Testis (tissue), 3 donors: Measurements from ENCODE around the gene WDR11. TPM values are rescaled to one million over a fixed set of nuclear protein-coding genes. Genes with fewer than 3 reads are reported as not detected.

Experiments
- DNase-seq: peaks from one replicate; pipeline ENCODE4 v3.0.0-alpha.2; 2019
- H3K27ac ChIP-seq, 2 donors: fragments of 200-600 bp; sonication (generic); one replicate each; pipeline ENCODE4 v1.5.1; 2019
- H3K27me3 ChIP-seq: fragments of 200-600 bp; sonication (generic); one replicate; pipeline ENCODE4 v1.5.1; 2019
- H3K36me3 ChIP-seq: fragments of 200-600 bp; sonication (generic); one replicate; pipeline ENCODE4 v1.5.1; 2017; ENCODE audit warnings: low read depth; ENCODE audit errors: missing control alignments
- H3K4me1 ChIP-seq: fragments of 200-600 bp; sonication (generic); one replicate; pipeline ENCODE4 v1.5.1; 2019
- H3K4me3 ChIP-seq, 2 donors: fragments of 200-600 bp; sonication (generic); one replicate each; pipeline ENCODE4 v1.5.1; 2017 to 2019
- H3K9me3 ChIP-seq: fragments of 200-600 bp; sonication (generic); one replicate; pipeline ENCODE4 v1.5.1; 2017
- POLR2A ChIP-seq: fragments of 450-650 bp; IDR thresholded peaks from one replicate; pipeline ENCODE4 v1.6.1; 2017; ENCODE audit warnings: antibody characterized with exemption, mild to moderate bottlenecking, moderate library complexity
- WGBS, 2 donors: methylation state at CpG; one replicate each; pipeline ENCODE4 v1.1.5; 2018; 5-methylcytosine and 5-hydroxymethylcytosine counted together
- intact Hi-C: fragments of 100-400 bp; cut with DNase I; formaldehyde crosslinking; loops from one replicate; pipeline ENCODE4 v1.15.1; 2023; ENCODE audit warnings: low total_unique reads
- polyA plus RNA-seq: library from polyadenylated mRNA; stranded (reverse); fragments of 350-450 nt; fragmentation: Illumina TruSeq; extraction: RNeasy Lipid Tissue Mini Kit (QIAGEN cat#74804); gene quantifications from one replicate; pipeline ENCODE4 v1.2.3, GENCODE V29; 2014; ENCODE audit warnings: low read depth, low replicate concordance; ENCODE audit not compliant: insufficient read depth
- total RNA-seq, 2 donors: library from RNA; depleted of rRNA; stranded (reverse); fragments of >200 nt; gene quantifications; one replicate each; pipeline ENCODE4 v1.2.3, GENCODE V29; 2016
- TF ChIP-seq, protein P1 (sequence below), 3 experiments: fragments of 450-650 bp in 2 of 3; fragments of 200-600 bp in 1 of 3; sonication (generic) in 1 of 3; IDR thresholded peaks; one replicate each; pipeline ENCODE4 v1.5.1; 2016 to 2019; ENCODE audit warnings: antibody characterized with exemption in 3 of 3, mild to moderate bottlenecking in 2 of 3, moderate library complexity in 1 of 3

WDR11 gene
- total and polyA plus RNA-seq, 3 donors from 2014 or later: 36.5 to 60.2 (median 58.7) TPM

- H3K4me3 ChIP-seq: no peak overlapping the region
- DNase-seq: no peak
- H3K9me3 ChIP-seq: no peaks in the 10 kb centered on the region
- H3K36me3 ChIP-seq: no peaks in the 10 kb centered on the region
- H3K27ac ChIP-seq: no peak overlapping the region
- no peaks in the 10 kb centered on the region for H3K4me1 ChIP-seq
- intact Hi-C loops: no loop called here
- TF ChIP-seq POLR2A: no peak
- TF ChIP-seq, protein P1, sequence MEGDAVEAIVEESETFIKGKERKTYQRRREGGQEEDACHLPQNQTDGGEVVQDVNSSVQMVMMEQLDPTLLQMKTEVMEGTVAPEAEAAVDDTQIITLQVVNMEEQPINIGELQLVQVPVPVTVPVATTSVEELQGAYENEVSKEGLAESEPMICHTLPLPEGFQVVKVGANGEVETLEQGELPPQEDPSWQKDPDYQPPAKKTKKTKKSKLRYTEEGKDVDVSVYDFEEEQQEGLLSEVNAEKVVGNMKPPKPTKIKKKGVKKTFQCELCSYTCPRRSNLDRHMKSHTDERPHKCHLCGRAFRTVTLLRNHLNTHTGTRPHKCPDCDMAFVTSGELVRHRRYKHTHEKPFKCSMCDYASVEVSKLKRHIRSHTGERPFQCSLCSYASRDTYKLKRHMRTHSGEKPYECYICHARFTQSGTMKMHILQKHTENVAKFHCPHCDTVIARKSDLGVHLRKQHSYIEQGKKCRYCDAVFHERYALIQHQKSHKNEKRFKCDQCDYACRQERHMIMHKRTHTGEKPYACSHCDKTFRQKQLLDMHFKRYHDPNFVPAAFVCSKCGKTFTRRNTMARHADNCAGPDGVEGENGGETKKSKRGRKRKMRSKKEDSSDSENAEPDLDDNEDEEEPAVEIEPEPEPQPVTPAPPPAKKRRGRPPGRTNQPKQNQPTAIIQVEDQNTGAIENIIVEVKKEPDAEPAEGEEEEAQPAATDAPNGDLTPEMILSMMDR (IDR thresholded peaks at IDR 0.05): no peak
- H3K27me3 ChIP-seq: no peaks in the 10 kb centered on the region
- 96 to 100% methylated on average over 1 to 2 of the region's 2 CpGs for WGBS, 2 donors
These were observed 45.1 kb upstream of the WDR11 start for GRCh38 chr10:120806081-120806480.

- no peak for DNase-seq
- H3K4me3 ChIP-seq: no peak overlapping the region
- no peak overlapping the region for H3K27ac ChIP-seq
- H3K4me1 ChIP-seq: no peaks in the 10 kb centered on the region
- H3K27me3 ChIP-seq: no peaks in the 10 kb centered on the region
- H3K9me3 ChIP-seq: no peaks in the 10 kb centered on the region
- intact Hi-C loops: no loop called here
- TF ChIP-seq, protein P1 (IDR thresholded peaks at IDR 0.05): no peak
- no peaks in the 10 kb centered on the region for H3K36me3 ChIP-seq
- 37 to 44% methylated on average over 2 of the region's 2 CpGs for WGBS, 2 donors
These were observed 40.9 kb upstream of the WDR11 start for GRCh38 chr10:120810298-120810697.

DNA sequence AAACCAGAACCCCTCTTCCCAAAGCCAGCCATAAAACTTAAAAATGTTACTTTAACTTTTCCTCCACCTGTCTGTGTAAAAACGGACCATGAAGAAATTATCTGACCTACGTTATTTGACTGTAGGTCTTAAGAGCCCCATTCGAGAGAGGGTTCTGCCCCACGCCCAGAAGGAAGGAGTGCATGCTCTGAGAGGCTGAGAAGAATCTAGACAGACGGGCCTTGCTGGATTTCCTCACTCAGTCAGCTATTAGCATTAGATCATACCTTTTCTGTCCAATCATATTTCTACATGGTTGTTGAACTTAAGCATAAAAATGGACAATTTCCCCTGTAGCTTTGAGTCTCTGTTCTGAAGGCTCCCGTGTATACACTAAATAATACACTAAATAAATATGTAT lies 38.1 kb upstream of the WDR11 start:
- intact Hi-C loops: no loop called here
- Histone ChIP-seq H3K4me1 (no peaks in the 10 kb centered on the region), H3K27ac (no peak overlapping the region), H3K36me3 (no peaks in the 10 kb centered on the region), H3K27me3 (no peaks in the 10 kb centered on the region), H3K4me3 (no peak overlapping the region), H3K9me3 (no peaks in the 10 kb centered on the region)
- WGBS, 2 donors: 88 to 93% methylated on average over 6 of the region's 6 CpGs
- TF ChIP-seq, protein P1 (IDR thresholded peaks at IDR 0.05): no peak
- no peak for TF ChIP-seq POLR2A
- DNase-seq: no peak

DNA sequence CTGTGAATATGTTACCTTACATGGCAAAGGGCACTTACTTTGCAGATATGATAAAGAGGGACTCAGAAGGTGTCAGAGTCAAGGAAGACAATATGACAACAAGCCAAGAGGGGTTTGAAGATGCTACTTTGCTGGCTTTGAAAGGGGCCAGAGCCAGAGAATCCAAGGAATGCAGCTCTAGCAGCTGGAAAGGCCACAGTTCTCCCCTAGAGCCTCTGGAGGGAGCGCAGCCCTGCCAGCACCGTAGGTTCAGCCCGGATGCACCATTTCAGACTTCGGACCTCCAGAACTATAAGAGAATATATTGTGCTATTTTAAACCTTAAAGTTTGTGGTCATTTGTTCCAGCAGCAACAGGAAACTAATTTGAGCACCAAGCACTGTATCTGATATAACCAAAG lies 32.9 kb upstream of the WDR11 start:
- Histone ChIP-seq H3K4me1 (no peaks in the 10 kb centered on the region), H3K27ac (no peak overlapping the region), H3K4me3 (no peak overlapping the region), H3K27me3 (no peaks in the 10 kb centered on the region), H3K36me3 (no peaks in the 10 kb centered on the region), H3K9me3 (no peaks in the 10 kb centered on the region)
- TF ChIP-seq, protein P1 (IDR thresholded peaks at IDR 0.05): no peak
- TF ChIP-seq POLR2A: no peak
- intact Hi-C loops: no loop called here
- DNase-seq: no peak
- WGBS, 2 donors: 64 to 80% methylated on average over 4 of the region's 4 CpGs

- TF ChIP-seq POLR2A: no peak
- TF ChIP-seq, protein P1 (IDR thresholded peaks at IDR 0.05): no peak
- no peaks in the 10 kb centered on the region for H3K27me3 ChIP-seq
- no peaks in the 10 kb centered on the region for H3K9me3 ChIP-seq
- DNase-seq: no peak
- no peak overlapping the region for H3K27ac ChIP-seq
- intact Hi-C loops: no loop called here
- H3K36me3 ChIP-seq: no peaks in the 10 kb centered on the region
- no peak overlapping the region for H3K4me3 ChIP-seq
- WGBS, 2 donors: 90 to 96% methylated on average over 6 of the region's 6 CpGs
- H3K4me1 ChIP-seq: no peaks in the 10 kb centered on the region
These were observed 31.8 kb upstream of the WDR11 start for GRCh38 chr10:120819366-120819765.
